Upper lobe of left lung (tissue), 4 donors: ENCODE results near the gene SCNN1B.

Experiments used
- CTCF ChIP-seq, 6 experiments: fragments of 450-650 bp in 4 of 6; fragments of 200-600 bp in 2 of 6; sonication (generic) in 2 of 6; IDR thresholded peaks; one replicate each; pipeline ENCODE4 v1.5.1; 2016 to 2019; ENCODE audit warnings: antibody characterized with exemption in 6 of 6
- POLR2A ChIP-seq, 4 donors: fragments of 450-650 bp; IDR thresholded peaks; one replicate each; pipeline ENCODE4 v1.5.1; 2016 to 2017; ENCODE audit warnings: antibody characterized with exemption in 4 of 4, mild to moderate bottlenecking in 2 of 4
- POLR2AphosphoS5 ChIP-seq, 2 donors: sonication (generic); formaldehyde crosslinking; IDR thresholded peaks; one replicate each; pipeline ENCODE4 v1.5.1; 2017; ENCODE audit warnings: antibody characterized with exemption in 2 of 2

DNA sequence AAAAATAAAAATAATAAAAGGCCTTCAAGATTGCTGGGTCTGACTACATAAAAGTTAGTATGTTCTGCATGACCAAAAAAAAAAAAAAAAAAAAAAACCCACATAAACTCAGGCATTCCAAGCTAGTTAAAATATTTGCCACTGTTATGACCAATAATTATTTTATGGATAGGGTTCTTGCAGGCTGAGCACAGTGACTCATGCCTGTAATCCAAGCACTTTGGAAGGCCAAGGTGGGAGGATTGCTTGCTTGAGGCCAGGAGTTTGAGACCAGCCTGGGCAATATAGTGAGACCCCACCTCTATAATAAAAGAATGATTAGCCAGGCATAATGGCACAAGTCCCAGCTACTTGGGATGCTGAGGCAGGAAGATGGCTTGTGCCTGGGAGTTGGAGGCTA, 8.1 kb downstream of the SCNN1B start:
- no peak for TF ChIP-seq POLR2A (IDR thresholded peaks at IDR 0.05)
- no peak for TF ChIP-seq CTCF (IDR thresholded peaks at IDR 0.05)
- no peak for TF ChIP-seq POLR2AphosphoS5 (IDR thresholded peaks at IDR 0.05)
